Smooth muscle cell (in vitro differentiated cells): ENCODE results near the gene CDCA5. TPM values are rescaled to one million over a fixed set of nuclear protein-coding genes. Genes with fewer than 3 reads are reported as not detected.

Experiments used
- DNase-seq: peaks from one replicate; lab custom pipeline; 2025; ENCODE audit not compliant: unreplicated experiment; lab: John Stamatoyannopoulos, UW
- H2AFZ ChIP-seq: fragments of 200-600 bp; sonication (generic); 2 replicates; pipeline ENCODE4 v1.6.0; 2016; ENCODE audit warnings: antibody characterized with exemption, low read depth, mild to moderate bottlenecking
- H3F3A ChIP-seq: fragments of 200-600 bp; sonication (generic); 2 replicates; pipeline ENCODE4 v1.6.0; 2017; ENCODE audit warnings: antibody characterized with exemption, low read depth
- H3K27ac ChIP-seq: fragments of 200-600 bp; sonication (generic); 2 replicates; pipeline ENCODE4 v1.5.1; 2016; ENCODE audit warnings: low read depth, mild to moderate bottlenecking
- H3K27me3 ChIP-seq: fragments of 200-600 bp; sonication (generic); 2 replicates; pipeline ENCODE4 v1.6.1; 2016; ENCODE audit warnings: low read depth, mild to moderate bottlenecking
- H3K36me3 ChIP-seq: fragments of 200-600 bp; sonication (generic); 2 replicates; pipeline ENCODE4 v1.5.1; 2016; ENCODE audit warnings: low read depth
- H3K4me1 ChIP-seq: fragments of 200-600 bp; sonication (generic); 2 replicates; pipeline ENCODE4 v1.5.1; 2016; ENCODE audit warnings: low read depth
- H3K4me2 ChIP-seq: fragments of 200-600 bp; sonication (generic); 2 replicates; pipeline ENCODE4 v1.6.0; 2016; ENCODE audit warnings: mild to moderate bottlenecking
- H3K4me3 ChIP-seq: fragments of 200-600 bp; sonication (generic); 2 replicates; pipeline ENCODE4 v1.5.1; 2016; ENCODE audit warnings: mild to moderate bottlenecking
- H3K79me2 ChIP-seq: fragments of 200-600 bp; sonication (generic); 2 replicates; pipeline ENCODE4 v1.6.0; 2016; ENCODE audit warnings: low read depth, mild to moderate bottlenecking
- H3K9ac ChIP-seq: fragments of 200-600 bp; sonication (generic); 2 replicates; pipeline ENCODE4 v1.6.0; 2016; ENCODE audit warnings: low read depth
- H3K9me3 ChIP-seq: fragments of 200-600 bp; sonication (generic); replicated peaks from 2 replicates; pipeline ENCODE4 v1.5.1; 2016; ENCODE audit warnings: low read depth
- H4K20me1 ChIP-seq: fragments of 200-600 bp; sonication (generic); 2 replicates; pipeline ENCODE4 v1.6.0; 2016; ENCODE audit warnings: low read depth
- WGBS: methylation state at CpG from one replicate; pipeline ENCODE4 v1.1.7; 2016; ENCODE audit warnings: low lambda C conversion rate; 5-methylcytosine and 5-hydroxymethylcytosine counted together
- polyA plus RNA-seq: library from polyadenylated mRNA; unstranded; fragments of >200 nt; fragmentation: Nextera tagmentation; extraction: Ambion mirVana; gene quantifications from 2 replicates; pipeline ENCODE4 v1.2.1, GENCODE V29; 2016
- total RNA-seq: library from RNA; depleted of rRNA; stranded (reverse); fragments of >200 nt; gene quantifications from 2 replicates; pipeline ENCODE4 v1.2.3, GENCODE V29; 2014
- TF ChIP-seq, protein P1 (sequence below): fragments of 200-600 bp; sonication (generic); IDR thresholded peaks from 2 replicates; pipeline ENCODE4 v1.5.1; 2017; ENCODE audit warnings: borderline replicate concordance, mild to moderate bottlenecking, antibody characterized with exemption; ENCODE audit not compliant: insufficient read depth, poor library complexity, severe bottlenecking

Gene CDCA5
- total and polyA plus RNA-seq, 2 experiments from 2014 or later, result 8.0 to 11.2 TPM

DNA sequence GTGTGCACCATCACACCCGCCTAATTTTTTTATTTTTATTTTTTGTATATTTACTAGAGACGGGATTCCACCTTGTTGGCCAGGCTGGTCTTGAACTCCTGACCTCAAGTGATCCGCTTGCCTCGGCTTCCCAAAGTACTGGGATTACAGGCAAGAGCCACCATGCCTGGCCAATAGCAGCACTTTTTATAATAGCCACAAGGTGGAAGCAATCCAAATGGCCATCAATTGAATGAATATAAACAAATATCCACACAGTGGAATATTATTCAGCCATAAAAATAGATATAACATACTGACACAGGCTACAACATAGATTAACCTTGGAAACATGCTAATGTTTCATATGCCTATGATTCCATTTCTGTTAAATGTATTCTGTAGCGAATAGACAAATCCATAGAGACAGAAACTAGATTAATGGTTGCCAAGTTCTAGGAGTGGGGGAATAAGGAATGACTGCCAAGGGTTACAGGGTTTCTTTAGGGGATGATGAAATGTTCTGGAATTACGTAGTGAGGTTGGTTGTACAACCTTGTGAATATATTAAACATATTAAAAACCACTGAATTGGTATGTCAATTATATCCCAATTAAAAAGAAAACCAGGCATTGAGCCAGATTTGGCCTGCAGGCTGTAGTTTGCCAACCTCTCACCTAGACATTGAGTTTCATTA is 17.0 kb upstream of the CDCA5 start:
- H4K20me1 ChIP-seq, result peaks cover 9% of the 10 kb centered on the region
- H3F3A ChIP-seq, result no peaks in the 10 kb centered on the region
- H3K9me3 ChIP-seq, result no peaks in the 10 kb centered on the region
- peaks cover 32% of the 10 kb centered on the region for H3K79me2 ChIP-seq
- no peaks in the 10 kb centered on the region for H3K36me3 ChIP-seq
- H3K4me3 ChIP-seq, result no peak overlapping the region
- no peak overlapping the region for H2AFZ ChIP-seq
- 97% methylated on average over 6 of the region's 6 CpGs for WGBS
- TF ChIP-seq, protein P1, sequence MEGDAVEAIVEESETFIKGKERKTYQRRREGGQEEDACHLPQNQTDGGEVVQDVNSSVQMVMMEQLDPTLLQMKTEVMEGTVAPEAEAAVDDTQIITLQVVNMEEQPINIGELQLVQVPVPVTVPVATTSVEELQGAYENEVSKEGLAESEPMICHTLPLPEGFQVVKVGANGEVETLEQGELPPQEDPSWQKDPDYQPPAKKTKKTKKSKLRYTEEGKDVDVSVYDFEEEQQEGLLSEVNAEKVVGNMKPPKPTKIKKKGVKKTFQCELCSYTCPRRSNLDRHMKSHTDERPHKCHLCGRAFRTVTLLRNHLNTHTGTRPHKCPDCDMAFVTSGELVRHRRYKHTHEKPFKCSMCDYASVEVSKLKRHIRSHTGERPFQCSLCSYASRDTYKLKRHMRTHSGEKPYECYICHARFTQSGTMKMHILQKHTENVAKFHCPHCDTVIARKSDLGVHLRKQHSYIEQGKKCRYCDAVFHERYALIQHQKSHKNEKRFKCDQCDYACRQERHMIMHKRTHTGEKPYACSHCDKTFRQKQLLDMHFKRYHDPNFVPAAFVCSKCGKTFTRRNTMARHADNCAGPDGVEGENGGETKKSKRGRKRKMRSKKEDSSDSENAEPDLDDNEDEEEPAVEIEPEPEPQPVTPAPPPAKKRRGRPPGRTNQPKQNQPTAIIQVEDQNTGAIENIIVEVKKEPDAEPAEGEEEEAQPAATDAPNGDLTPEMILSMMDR, result no peak
- DNase-seq, result no peak
- peak overlapping the region; percentile 35 for H3K27ac ChIP-seq
- H3K4me2 ChIP-seq, result no peak overlapping the region
- H3K9ac ChIP-seq, result no peak overlapping the region
- peaks cover 5% of the 10 kb centered on the region for H3K4me1 ChIP-seq
- no peaks in the 10 kb centered on the region for H3K27me3 ChIP-seq

DNA sequence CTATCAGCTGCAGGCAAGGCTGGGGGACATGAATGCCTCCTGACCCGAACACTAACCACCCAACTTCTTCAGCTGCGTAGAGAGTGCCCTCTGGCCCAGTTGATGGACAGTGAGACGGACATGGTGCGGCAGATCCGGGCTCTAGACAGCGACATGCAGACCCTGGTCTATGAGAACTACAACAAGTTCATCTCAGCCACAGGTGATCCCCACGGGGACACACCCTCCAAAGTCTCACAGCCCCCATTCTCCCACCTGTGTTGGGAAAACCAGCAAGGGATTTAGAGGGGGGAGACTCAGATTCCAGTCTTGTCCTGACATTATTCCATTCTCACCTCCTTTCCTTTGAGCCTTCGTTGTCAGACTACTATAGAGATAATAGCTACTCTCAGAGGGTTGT is 13.1 kb upstream of the CDCA5 start:
- Histone ChIP-seq H3K27me3 (no peaks in the 10 kb centered on the region), H2AFZ (no peak overlapping the region), H3K79me2 (peaks cover 23% of the 10 kb centered on the region), H4K20me1 (peaks cover 4% of the 10 kb centered on the region), H3K4me3 (peak overlapping the region; percentile 99), H3K9me3 (no peaks in the 10 kb centered on the region), H3K36me3 (no peaks in the 10 kb centered on the region), H3K9ac (peak overlapping the region; percentile 90), H3K4me1 (peaks cover 5% of the 10 kb centered on the region), H3F3A (no peaks in the 10 kb centered on the region), H3K4me2 (peak overlapping the region; percentile 97), H3K27ac (peak overlapping the region; percentile 72)
- WGBS, result 75% methylated on average over 8 of the region's 8 CpGs
- TF ChIP-seq, protein P1, result no peak
- DNase-seq, result no peak

DNA sequence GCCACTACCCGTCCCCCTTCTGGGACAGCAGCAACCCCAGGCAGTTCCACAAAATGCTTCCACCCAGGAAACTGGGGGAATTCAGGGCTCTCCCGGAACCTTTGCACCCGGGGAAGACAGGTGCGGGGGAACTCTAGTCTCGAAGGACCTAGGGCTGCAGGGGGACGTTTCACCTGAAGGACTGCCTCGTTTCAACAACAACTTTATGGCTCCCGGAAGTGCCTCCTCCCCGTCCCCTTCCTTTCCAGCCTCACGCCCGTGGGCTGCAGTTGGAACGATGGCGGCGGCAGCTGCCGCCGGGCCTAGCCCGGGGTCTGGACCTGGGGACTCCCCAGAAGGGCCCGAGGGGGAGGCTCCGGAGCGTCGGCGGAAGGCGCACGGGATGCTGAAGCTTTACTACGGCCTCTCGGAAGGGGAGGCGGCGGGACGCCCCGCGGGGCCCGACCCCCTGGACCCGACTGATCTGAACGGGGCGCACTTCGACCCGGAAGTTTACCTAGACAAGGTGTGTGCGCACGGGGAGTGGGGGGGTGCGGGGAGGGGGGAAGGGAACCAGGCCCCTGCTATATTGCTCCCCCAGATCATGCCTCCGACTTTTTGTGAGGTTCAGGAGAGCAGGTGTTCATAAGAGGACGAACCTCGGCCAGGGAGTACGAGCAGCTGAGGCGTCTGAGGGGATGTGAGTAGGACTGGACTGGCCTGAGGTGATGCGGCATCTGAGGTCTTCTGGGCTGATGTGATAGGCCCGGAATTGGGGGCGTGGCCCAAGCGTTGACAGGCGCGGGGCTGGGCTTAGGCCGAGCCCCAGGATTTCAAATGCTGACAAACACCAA is 12.3 kb upstream of the CDCA5 start, which contains the start of gene VPS51:
VPS51 (plus strand) TSS at position 241 of the 833 bp plus-strand sequence; CDS start at position 278, 37 bp downstream.
- Histone ChIP-seq H4K20me1 (peaks cover 4% of the 10 kb centered on the region), H3F3A (no peaks in the 10 kb centered on the region), H3K4me3 (peak within 1 kb of the TSS; percentile 99), H3K79me2 (peaks cover 21% of the 10 kb centered on the region), H3K4me1 (peaks cover 5% of the 10 kb centered on the region), H3K27me3 (no peaks in the 10 kb centered on the region), H2AFZ (no peak within 1 kb of the TSS), H3K9ac (peak within 1 kb of the TSS; percentile 90), H3K36me3 (no peaks in the 10 kb centered on the region), H3K9me3 (no peaks in the 10 kb centered on the region), H3K4me2 (peak within 1 kb of the TSS; percentile 97), H3K27ac (peak within 1 kb of the TSS; percentile 72)
- TF ChIP-seq, protein P1, result no peak
- peak; percentile 37 for DNase-seq
- 2% methylated on average over 39 of the region's 52 CpGs for WGBS
